Epithelial cell of proximal tubule (primary cell): ENCODE results near the gene SYK. TPM values are rescaled to one million over a fixed set of nuclear protein-coding genes. Genes with fewer than 3 reads are reported as not detected.

ENCODE experiments used
- DNase-seq: peaks from one replicate; pipeline ENCODE4 v3.0.0-alpha.2; 2011; ENCODE audit warnings: low read depth
- H3K4me3 ChIP-seq: 2 replicates; pipeline ENCODE4 v1.5.1; 2011; ENCODE audit warnings: low read depth, mild to moderate bottlenecking, low read length
- total RNA-seq: library from RNA; depleted of rRNA; stranded (reverse); fragments of >200 nt; gene quantifications from 2 replicates; pipeline ENCODE4 v1.2.3, GENCODE V29; 2015
- TF ChIP-seq, protein P1 (sequence below): conservative IDR thresholded peaks from 2 replicates; pipeline ENCODE4 v1.5.1; 2012; ENCODE audit warnings: low read depth, mild to moderate bottlenecking, low read length

The SYK gene
- total RNA-seq, 1 donor from 2014 or later: 16.9 TPM

- TF ChIP-seq, protein P1, sequence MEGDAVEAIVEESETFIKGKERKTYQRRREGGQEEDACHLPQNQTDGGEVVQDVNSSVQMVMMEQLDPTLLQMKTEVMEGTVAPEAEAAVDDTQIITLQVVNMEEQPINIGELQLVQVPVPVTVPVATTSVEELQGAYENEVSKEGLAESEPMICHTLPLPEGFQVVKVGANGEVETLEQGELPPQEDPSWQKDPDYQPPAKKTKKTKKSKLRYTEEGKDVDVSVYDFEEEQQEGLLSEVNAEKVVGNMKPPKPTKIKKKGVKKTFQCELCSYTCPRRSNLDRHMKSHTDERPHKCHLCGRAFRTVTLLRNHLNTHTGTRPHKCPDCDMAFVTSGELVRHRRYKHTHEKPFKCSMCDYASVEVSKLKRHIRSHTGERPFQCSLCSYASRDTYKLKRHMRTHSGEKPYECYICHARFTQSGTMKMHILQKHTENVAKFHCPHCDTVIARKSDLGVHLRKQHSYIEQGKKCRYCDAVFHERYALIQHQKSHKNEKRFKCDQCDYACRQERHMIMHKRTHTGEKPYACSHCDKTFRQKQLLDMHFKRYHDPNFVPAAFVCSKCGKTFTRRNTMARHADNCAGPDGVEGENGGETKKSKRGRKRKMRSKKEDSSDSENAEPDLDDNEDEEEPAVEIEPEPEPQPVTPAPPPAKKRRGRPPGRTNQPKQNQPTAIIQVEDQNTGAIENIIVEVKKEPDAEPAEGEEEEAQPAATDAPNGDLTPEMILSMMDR: no peak
- DNase-seq: no peak
- no peak overlapping the region for H3K4me3 ChIP-seq
Observed at GRCh38 chr9:90825586-90825985, 24.0 kb downstream of the SYK start.

- H3K4me3 ChIP-seq: no peak overlapping the region
- TF ChIP-seq, protein P1: no peak
- no peak for DNase-seq
Observed at GRCh38 chr9:90826326-90827020, 24.9 kb downstream of the SYK start.

DNA sequence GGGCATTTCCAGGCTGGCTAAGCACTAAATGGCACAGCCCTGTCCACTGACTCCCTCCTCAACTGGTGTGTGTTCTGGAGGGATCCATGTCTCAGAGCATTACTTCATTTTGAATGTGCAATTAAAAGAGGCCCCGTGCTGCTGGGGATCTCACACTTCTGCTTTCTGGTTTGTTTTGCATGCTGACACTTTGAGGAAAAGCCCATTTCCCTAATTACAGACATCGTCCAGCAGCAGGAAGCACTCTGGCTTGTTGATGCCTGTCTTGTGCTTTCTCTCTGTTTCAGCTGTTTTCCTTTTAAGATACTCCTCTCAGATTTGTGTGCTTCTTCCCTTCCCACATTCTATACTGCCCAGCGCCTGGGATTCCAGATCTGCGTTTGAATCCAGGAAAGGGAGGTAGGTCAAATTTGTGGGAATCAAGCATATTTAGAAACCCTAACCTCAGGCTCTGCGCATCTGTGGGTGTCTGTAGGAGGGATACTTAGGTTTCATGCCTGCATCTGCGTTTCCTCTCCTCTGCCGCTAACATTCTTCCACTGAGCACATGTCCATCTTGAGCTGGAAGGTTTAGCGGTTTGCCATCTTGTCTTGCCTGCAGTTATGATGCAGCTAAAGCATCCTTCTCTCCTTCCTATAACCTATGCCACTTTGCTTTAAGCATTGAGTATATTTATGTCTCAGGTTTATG, 25.7 kb downstream of the SYK start:
- no peak overlapping the region for H3K4me3 ChIP-seq
- TF ChIP-seq, protein P1: no peak
- DNase-seq: no peak

GRCh38 chr9:90830051-90830450, 28.4 kb downstream of the SYK start:
- DNase-seq: no peak
- H3K4me3 ChIP-seq: no peak overlapping the region
- TF ChIP-seq, protein P1: no peak

DNA sequence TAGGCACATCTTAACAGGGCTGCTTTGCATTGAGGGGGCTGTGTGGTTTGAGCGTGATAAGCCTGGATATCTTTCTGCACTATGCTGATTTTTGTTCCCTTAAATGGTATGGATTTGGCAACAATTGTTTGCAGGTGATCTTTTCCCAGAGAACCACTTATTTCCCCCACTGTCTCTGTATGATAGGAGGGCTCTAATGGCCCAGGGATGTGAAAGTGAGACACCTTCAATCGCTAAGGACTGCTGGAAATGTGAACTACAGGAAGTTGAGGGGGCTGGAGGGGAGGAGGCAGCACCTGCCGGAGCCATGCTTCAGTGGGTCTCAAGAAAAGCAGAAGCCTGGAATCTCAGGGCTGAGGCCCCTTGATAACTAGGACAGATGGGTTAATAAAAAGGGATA, 29.4 kb downstream of the SYK start:
- TF ChIP-seq, protein P1: no peak
- H3K4me3 ChIP-seq: no peak overlapping the region
- DNase-seq: no peak

GRCh38 chr9:90832261-90832660, 30.6 kb downstream of the SYK start:
- no peak overlapping the region for H3K4me3 ChIP-seq
- no peak for DNase-seq
- TF ChIP-seq, protein P1: no peak
